Cardiac muscle cell (in vitro differentiated cells and primary cell): Measurements from ENCODE around the gene SETBP1. TPM values are rescaled to one million over a fixed set of nuclear protein-coding genes. Genes with fewer than 3 reads are reported as not detected.

Experiments
- DNase-seq, 2 donors: peaks; one replicate each; pipeline versions ENCODE4 v3.0.0 to v3.0.0-alpha.2; 2010 to 2017; ENCODE audit warnings: low read depth in 1 of 2, low spot score in 1 of 2
- H3K27ac ChIP-seq: fragments of 200-600 bp; sonication (generic); 2 replicates; pipeline ENCODE4 v1.5.1; 2016
- H3K27me3 ChIP-seq: fragments of 200-600 bp; sonication (generic); 2 replicates; pipeline ENCODE4 v1.6.0; 2016; ENCODE audit warnings: control low read depth
- H3K36me3 ChIP-seq: fragments of 200-600 bp; sonication (generic); 2 replicates; pipeline ENCODE4 v1.5.1; 2016; ENCODE audit warnings: control low read depth
- H3K4me1 ChIP-seq: fragments of 200-600 bp; sonication (generic); 2 replicates; pipeline ENCODE4 v1.8.1; 2017; ENCODE audit warnings: low read depth, mild to moderate bottlenecking, mixed run types
- H3K4me3 ChIP-seq: fragments of 200-600 bp; sonication (generic); 2 replicates; pipeline ENCODE4 v1.5.1; 2016; ENCODE audit warnings: mild to moderate bottlenecking
- H3K9me3 ChIP-seq: fragments of 200-600 bp; sonication (generic); 2 replicates; pipeline ENCODE4 v1.5.1; 2017; ENCODE audit warnings: low read depth, mild to moderate bottlenecking, control low read depth
- polyA plus RNA-seq: library from polyadenylated mRNA; unstranded; fragments of >200 nt; fragmentation: Nextera tagmentation; extraction: Ambion mirVana; gene quantifications from 2 replicates; pipeline ENCODE4 v1.2.1, GENCODE V29; 2016
- total RNA-seq: library from RNA; depleted of rRNA; stranded (reverse); fragments of >200 nt; gene quantifications from 2 replicates; pipeline ENCODE4 v1.2.3, GENCODE V29; 2016
- TF ChIP-seq, protein P1 (sequence below): IDR thresholded peaks from 2 replicates; pipeline ENCODE4 v1.5.1; 2012; ENCODE audit warnings: low read depth, mild to moderate bottlenecking, low read length

The SETBP1 gene
- total and polyA plus RNA-seq, 2 experiments from 2014 or later = 6.3 to 30.6 TPM

- Histone ChIP-seq H3K36me3 (no peaks in the 10 kb centered on the region), H3K27ac (no peak overlapping the region), H3K9me3 (no peaks in the 10 kb centered on the region), H3K27me3 (no peaks in the 10 kb centered on the region), H3K4me3 (no peak overlapping the region), H3K4me1 (peaks cover 31% of the 10 kb centered on the region)
- TF ChIP-seq, protein P1, sequence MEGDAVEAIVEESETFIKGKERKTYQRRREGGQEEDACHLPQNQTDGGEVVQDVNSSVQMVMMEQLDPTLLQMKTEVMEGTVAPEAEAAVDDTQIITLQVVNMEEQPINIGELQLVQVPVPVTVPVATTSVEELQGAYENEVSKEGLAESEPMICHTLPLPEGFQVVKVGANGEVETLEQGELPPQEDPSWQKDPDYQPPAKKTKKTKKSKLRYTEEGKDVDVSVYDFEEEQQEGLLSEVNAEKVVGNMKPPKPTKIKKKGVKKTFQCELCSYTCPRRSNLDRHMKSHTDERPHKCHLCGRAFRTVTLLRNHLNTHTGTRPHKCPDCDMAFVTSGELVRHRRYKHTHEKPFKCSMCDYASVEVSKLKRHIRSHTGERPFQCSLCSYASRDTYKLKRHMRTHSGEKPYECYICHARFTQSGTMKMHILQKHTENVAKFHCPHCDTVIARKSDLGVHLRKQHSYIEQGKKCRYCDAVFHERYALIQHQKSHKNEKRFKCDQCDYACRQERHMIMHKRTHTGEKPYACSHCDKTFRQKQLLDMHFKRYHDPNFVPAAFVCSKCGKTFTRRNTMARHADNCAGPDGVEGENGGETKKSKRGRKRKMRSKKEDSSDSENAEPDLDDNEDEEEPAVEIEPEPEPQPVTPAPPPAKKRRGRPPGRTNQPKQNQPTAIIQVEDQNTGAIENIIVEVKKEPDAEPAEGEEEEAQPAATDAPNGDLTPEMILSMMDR = no peak
- DNase-seq = no peak
Measured at GRCh38 chr18:44959013-44959412, 278.3 kb downstream of the SETBP1 start.

DNA sequence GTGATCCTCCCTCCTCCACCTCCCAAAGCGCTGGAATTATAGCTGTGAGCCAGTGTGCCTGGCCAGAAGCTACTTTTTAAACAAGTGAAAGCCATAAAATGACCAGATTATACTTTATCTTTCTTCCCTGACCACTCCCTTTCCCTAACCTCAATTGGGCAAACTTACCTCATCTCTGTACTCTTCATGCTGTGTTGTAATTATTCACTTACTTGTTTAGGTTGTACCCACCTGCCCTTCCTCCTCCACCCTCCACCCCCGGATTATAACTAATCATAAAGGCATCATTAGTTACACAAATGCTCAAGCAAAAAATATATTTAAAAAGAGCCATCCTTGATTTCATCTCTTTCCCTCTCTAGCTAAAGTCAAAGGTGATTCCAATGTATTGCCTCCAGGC is 279.9 kb downstream of the SETBP1 start:
- no peak for DNase-seq
- no peak overlapping the region for H3K27ac ChIP-seq
- no peak overlapping the region for H3K4me3 ChIP-seq
- no peaks in the 10 kb centered on the region for H3K27me3 ChIP-seq
- no peaks in the 10 kb centered on the region for H3K36me3 ChIP-seq
- no peaks in the 10 kb centered on the region for H3K9me3 ChIP-seq
- TF ChIP-seq, protein P1 = no peak
- peaks cover 31% of the 10 kb centered on the region for H3K4me1 ChIP-seq

GRCh38 chr18:44961288-44961995 is 280.8 kb downstream of the SETBP1 start:
- Histone ChIP-seq H3K4me3 (no peak overlapping the region), H3K4me1 (peaks cover 25% of the 10 kb centered on the region), H3K36me3 (no peaks in the 10 kb centered on the region), H3K27ac (no peak overlapping the region), H3K27me3 (no peaks in the 10 kb centered on the region), H3K9me3 (no peaks in the 10 kb centered on the region)
- no peak for DNase-seq
- TF ChIP-seq, protein P1 = no peak

GRCh38 chr18:44967599-44967998 is 286.9 kb downstream of the SETBP1 start:
- TF ChIP-seq, protein P1 = no peak
- DNase-seq = no peak
- H3K9me3 ChIP-seq = no peaks in the 10 kb centered on the region
- H3K4me1 ChIP-seq = no peaks in the 10 kb centered on the region
- H3K4me3 ChIP-seq = no peak overlapping the region
- no peak overlapping the region for H3K27ac ChIP-seq
- no peaks in the 10 kb centered on the region for H3K27me3 ChIP-seq
- no peaks in the 10 kb centered on the region for H3K36me3 ChIP-seq

- Histone ChIP-seq H3K27ac (no peak overlapping the region), H3K4me3 (no peak overlapping the region), H3K4me1 (no peaks in the 10 kb centered on the region), H3K27me3 (no peaks in the 10 kb centered on the region), H3K36me3 (no peaks in the 10 kb centered on the region), H3K9me3 (no peaks in the 10 kb centered on the region)
- DNase-seq = peak in 1 of 2 donors; percentile 17
- TF ChIP-seq, protein P1 = no peak
Measured at GRCh38 chr18:44968336-44968735, 287.6 kb downstream of the SETBP1 start.
